Parathyroid adenoma (tissue), 2 donors: Measurements from ENCODE around the gene NAGK.

Experiments
- H2AFZ ChIP-seq: fragments of 300-600 bp; sonication (generic); one replicate; pipeline ENCODE4 v1.7.0; 2017; ENCODE audit warnings: antibody characterized with exemption, mild to moderate bottlenecking
- H3K27ac ChIP-seq: fragments of 300-600 bp; sonication (generic); one replicate; pipeline ENCODE4 v1.7.0; 2017
- H3K27me3 ChIP-seq: fragments of 300-600 bp; sonication (generic); one replicate; pipeline ENCODE4 v1.7.0; 2017; ENCODE audit warnings: low read length; ENCODE audit not compliant: control insufficient read depth, insufficient read depth
- H3K36me3 ChIP-seq: fragments of 300-600 bp; sonication (generic); one replicate; pipeline ENCODE4 v1.7.0; 2017; ENCODE audit warnings: low read length; ENCODE audit not compliant: control insufficient read depth, insufficient read depth
- H3K4me1 ChIP-seq: fragments of 300-600 bp; sonication (generic); one replicate; pipeline ENCODE4 v1.7.0; 2017; ENCODE audit warnings: control low read depth
- H3K4me2 ChIP-seq: fragments of 300-600 bp; sonication (generic); one replicate; pipeline ENCODE4 v1.7.0; 2017; ENCODE audit warnings: low read length
- H3K4me3 ChIP-seq: fragments of 300-600 bp; sonication (generic); one replicate; pipeline ENCODE4 v1.7.0; 2017; ENCODE audit warnings: low read depth, low read length
- H3K79me2 ChIP-seq: fragments of 300-600 bp; sonication (generic); one replicate; pipeline ENCODE4 v1.7.0; 2017; ENCODE audit warnings: control low read depth
- H3K9ac ChIP-seq: fragments of 300-600 bp; sonication (generic); one replicate; pipeline ENCODE4 v1.7.0; 2017; ENCODE audit warnings: mild to moderate bottlenecking
- H3K9me3 ChIP-seq: fragments of 300-600 bp; sonication (generic); one replicate; pipeline ENCODE4 v1.7.0; 2017; ENCODE audit warnings: low read length; ENCODE audit not compliant: control insufficient read depth
- CTCF ChIP-seq: fragments of 300-600 bp; sonication (generic); IDR thresholded peaks from one replicate; pipeline ENCODE4 v1.7.0; 2017; ENCODE audit warnings: antibody characterized with exemption, mild to moderate bottlenecking
- donor health status: primary hyperparathyroidism.

Gene NAGK

DNA sequence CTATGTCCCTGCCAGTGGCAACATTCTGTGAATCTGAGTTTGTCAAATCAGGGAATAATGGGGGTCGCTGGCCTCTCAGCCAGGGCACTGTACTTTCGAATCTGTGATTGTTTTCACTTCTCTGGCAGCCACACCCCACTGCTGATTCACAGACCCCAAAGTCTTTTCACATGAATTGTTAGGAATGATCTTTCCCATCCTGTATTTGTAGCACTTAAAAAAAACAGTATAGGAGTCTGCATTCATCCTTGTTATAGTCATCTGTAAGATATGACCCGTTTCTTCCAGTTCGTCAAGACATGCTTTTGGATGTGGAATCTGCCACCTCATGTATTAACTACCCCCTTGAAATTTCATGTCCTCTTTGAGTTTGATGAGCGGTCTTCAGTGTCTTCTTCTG is 928 bp downstream of the NAGK start:
- no peak for TF ChIP-seq CTCF
- Histone ChIP-seq H3K27ac (peak overlapping the region; percentile 99), H3K9me3 (no peaks in the 10 kb centered on the region)

DNA sequence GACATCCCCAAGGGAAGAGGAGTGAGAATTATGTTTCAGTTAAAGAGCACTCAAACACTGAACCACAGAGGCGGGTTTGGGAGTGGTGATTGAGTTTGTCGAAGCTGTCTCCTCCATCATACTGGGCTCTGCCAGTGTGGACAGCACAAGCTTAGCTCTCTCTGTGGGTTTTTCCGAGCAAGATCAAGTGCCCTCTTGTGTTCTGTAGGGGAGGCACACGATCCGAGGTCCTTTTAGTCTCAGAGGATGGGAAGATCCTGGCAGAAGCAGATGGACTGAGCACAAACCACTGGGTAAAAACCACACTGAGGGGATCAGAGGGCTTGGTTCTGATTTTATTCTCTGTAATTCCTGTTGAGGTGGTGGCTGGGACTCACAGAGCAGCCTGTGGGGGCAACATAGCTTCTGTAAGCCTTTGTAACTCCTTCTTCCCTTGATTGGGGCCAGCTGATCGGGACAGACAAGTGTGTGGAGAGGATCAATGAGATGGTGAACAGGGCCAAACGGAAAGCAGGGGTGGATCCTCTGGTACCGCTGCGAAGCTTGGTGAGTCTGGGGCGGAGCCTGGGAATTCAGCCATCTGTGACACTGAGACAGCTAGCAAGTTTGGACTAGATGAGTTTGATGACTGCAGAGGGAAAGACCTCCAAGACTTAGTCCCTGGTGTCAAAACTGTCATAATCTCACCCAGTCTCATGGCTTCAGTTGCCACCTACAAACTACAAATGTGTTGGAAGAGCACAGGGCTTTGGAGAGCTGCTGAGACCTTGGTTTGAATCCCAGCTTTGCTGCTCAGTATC is 2.0 kb downstream of the NAGK start:
- peak; percentile 41 for TF ChIP-seq CTCF
- H3K27ac ChIP-seq: no peak overlapping the region

More for the DNA sequence above, 928 bp downstream of the NAGK start:
- Histone ChIP-seq H2AFZ (no peak overlapping the region), H3K79me2 (peaks cover 27% of the 10 kb centered on the region), H3K9ac (no peak overlapping the region), H3K4me2 (peak overlapping the region; percentile 91), H3K27me3 (no peaks in the 10 kb centered on the region), H3K4me1 (peaks cover 38% of the 10 kb centered on the region), H3K4me3 (peak overlapping the region; percentile 96), H3K36me3 (no peaks in the 10 kb centered on the region)

GRCh38 chr2:71071681-71072398 is 3.4 kb downstream of the NAGK start:
- no peaks in the 10 kb centered on the region for H3K27me3 ChIP-seq
- H3K9ac ChIP-seq: no peak overlapping the region
- H2AFZ ChIP-seq: no peak overlapping the region
- no peak overlapping the region for H3K27ac ChIP-seq
- H3K36me3 ChIP-seq: no peaks in the 10 kb centered on the region
- peaks cover 26% of the 10 kb centered on the region for H3K4me1 ChIP-seq
- peak overlapping the region; percentile 9 for H3K4me2 ChIP-seq
- TF ChIP-seq CTCF: no peak
- peaks cover 27% of the 10 kb centered on the region for H3K79me2 ChIP-seq
- H3K9me3 ChIP-seq: no peaks in the 10 kb centered on the region
- no peak overlapping the region for H3K4me3 ChIP-seq

More for the DNA sequence above, 2.0 kb downstream of the NAGK start:
- H2AFZ ChIP-seq: no peak overlapping the region
- no peaks in the 10 kb centered on the region for H3K27me3 ChIP-seq
- H3K4me3 ChIP-seq: no peak overlapping the region
- H3K36me3 ChIP-seq: no peaks in the 10 kb centered on the region
- no peak overlapping the region for H3K9ac ChIP-seq
- peak overlapping the region; percentile 34 for H3K4me2 ChIP-seq
- no peaks in the 10 kb centered on the region for H3K9me3 ChIP-seq
- H3K4me1 ChIP-seq: peaks cover 27% of the 10 kb centered on the region
- H3K79me2 ChIP-seq: peaks cover 27% of the 10 kb centered on the region

DNA sequence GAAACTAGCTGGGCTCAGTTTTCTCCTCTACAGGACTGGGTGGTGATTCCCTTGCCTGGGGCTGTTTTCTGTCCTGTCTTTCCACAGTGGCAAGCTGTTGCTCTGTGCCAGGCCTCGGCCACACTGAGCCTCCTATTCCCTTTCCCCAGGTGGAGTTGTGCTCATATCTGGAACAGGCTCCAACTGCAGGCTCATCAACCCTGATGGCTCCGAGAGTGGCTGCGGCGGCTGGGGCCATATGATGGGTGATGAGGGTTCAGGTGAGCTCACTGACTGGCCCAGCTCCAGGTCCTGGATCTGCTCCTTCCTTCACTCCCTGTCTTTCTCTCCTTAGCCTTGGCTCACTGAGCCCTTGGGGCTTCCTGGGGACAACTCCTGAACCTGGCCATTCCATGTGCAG is 4.0 kb downstream of the NAGK start:
- Histone ChIP-seq H3K27ac (peak overlapping the region; percentile 26), H3K27me3 (no peaks in the 10 kb centered on the region), H3K4me3 (no peak overlapping the region), H3K9me3 (no peaks in the 10 kb centered on the region), H2AFZ (no peak overlapping the region), H3K4me1 (peaks cover 23% of the 10 kb centered on the region), H3K9ac (no peak overlapping the region), H3K4me2 (peak overlapping the region; percentile 9), H3K36me3 (no peaks in the 10 kb centered on the region), H3K79me2 (peaks cover 27% of the 10 kb centered on the region)
- TF ChIP-seq CTCF: no peak
